DND-41 (cell line): Measurements from ENCODE around the gene CRNKL1.

Source experiments
- ATAC-seq: fragments of 200-7000 bp; cut with Tn5 transposase; 3 replicates; pipeline ENCODE4 v1.9.1; 2021; ENCODE audit warnings: low read depth; ENCODE audit not compliant: insufficient read depth
- DNase-seq: peaks from one replicate; pipeline ENCODE4 v3.0.0-alpha.2; 2020
- H2AFZ ChIP-seq: 2 replicates; pipeline ENCODE4 v1.6.0; 2012; ENCODE audit warnings: low read depth, low read length
- H3K27ac ChIP-seq: 2 replicates; pipeline ENCODE4 v1.5.1; 2012; ENCODE audit warnings: low read length, inconsistent platforms
- H3K27me3 ChIP-seq: fragments of 200-600 bp; sonication (generic); 2 replicates; pipeline ENCODE4 v1.6.0; 2012; ENCODE audit warnings: low read length, mild to moderate bottlenecking, inconsistent platforms; ENCODE audit not compliant: insufficient read depth, poor library complexity
- H3K36me3 ChIP-seq: 2 replicates; pipeline ENCODE4 v1.5.1; 2012; ENCODE audit warnings: low read length, inconsistent platforms; ENCODE audit not compliant: insufficient read depth
- H3K4me1 ChIP-seq: 2 replicates; pipeline ENCODE4 v1.5.1; 2012; ENCODE audit warnings: mild to moderate bottlenecking, low read length; ENCODE audit not compliant: insufficient read depth
- H3K4me2 ChIP-seq: 2 replicates; pipeline ENCODE4 v1.6.0; 2012; ENCODE audit warnings: mild to moderate bottlenecking, moderate library complexity, low read length, inconsistent platforms; ENCODE audit not compliant: insufficient read depth
- H3K4me3 ChIP-seq, 2 experiments: fragments of 200-600 bp in 1 of 2; shearing (Covaris generic) in 1 of 2; 2 replicates each; pipeline ENCODE4 v1.5.1; 2012 to 2016; ENCODE audit warnings: inconsistent platforms in 2 of 2, low read length in 2 of 2, mild to moderate bottlenecking in 2 of 2, low read depth in 1 of 2, moderate library complexity in 1 of 2
- H3K79me2 ChIP-seq: 2 replicates; pipeline ENCODE4 v1.6.0; 2012; ENCODE audit warnings: low read length, inconsistent platforms; ENCODE audit not compliant: insufficient read depth
- H3K9ac ChIP-seq: 2 replicates; pipeline ENCODE4 v1.6.0; 2012; ENCODE audit warnings: low read depth, mild to moderate bottlenecking, inconsistent platforms, low read length, moderate library complexity
- H3K9me3 ChIP-seq: 2 replicates; pipeline ENCODE4 v1.5.1; 2012; ENCODE audit warnings: low read length, moderate library complexity, mild to moderate bottlenecking, inconsistent platforms; ENCODE audit not compliant: insufficient read depth, severe bottlenecking
- H4K20me1 ChIP-seq: 2 replicates; pipeline ENCODE4 v1.6.0; 2012; ENCODE audit warnings: low read length; ENCODE audit not compliant: insufficient read depth
- EZH2 ChIP-seq: IDR thresholded peaks from 3 replicates; pipeline ENCODE4 v1.6.1; 2012; ENCODE audit warnings: borderline replicate concordance, low read depth, mild to moderate bottlenecking, moderate library complexity, low read length, inconsistent platforms; ENCODE audit not compliant: severe bottlenecking
- TF ChIP-seq, protein P1 (sequence below): IDR thresholded peaks from 2 replicates; pipeline ENCODE4 v1.5.1; 2012; ENCODE audit warnings: borderline replicate concordance, low read length, moderate library complexity, mild to moderate bottlenecking; ENCODE audit not compliant: poor library complexity, severe bottlenecking; ENCODE audit errors: extremely low read depth

The CRNKL1 gene

DNA sequence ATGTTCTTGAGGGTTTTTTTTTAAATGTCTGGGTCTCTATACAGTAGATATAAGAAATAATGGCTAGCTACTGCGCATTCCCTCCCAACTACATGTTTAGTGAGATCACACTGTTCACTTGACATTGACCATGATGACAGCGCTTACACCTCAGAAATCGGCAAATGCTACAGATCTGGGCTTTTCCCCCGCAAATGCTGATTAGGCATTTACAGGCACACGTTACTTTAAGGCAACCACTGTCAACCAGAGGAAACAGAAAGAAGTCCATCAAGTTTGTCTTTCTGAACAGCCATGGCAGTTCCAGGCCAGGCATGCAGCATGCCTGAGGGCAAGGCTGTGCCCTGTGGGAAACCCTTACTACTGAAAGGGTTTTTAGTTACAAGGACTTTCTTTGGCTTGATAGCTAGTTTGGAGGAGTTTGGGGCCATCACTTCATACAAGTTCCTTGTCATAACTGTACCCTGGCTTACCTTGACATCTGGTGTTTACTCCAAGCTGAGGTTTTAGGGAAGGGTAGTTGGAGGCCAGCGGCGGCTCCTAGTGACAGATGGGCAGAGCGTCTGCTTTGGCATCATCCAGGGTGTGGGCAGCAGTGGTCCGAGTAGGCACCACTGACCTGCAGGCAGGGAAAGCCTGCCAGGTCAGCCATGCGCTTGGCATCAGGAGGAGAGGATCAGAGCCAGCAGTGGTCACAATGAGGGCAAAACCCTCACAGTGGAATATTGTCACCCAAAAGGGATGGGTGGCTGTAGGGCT, 43.0 kb upstream of the CRNKL1 start:
- no peak overlapping the region for H3K4me2 ChIP-seq
- no peaks in the 10 kb centered on the region for H4K20me1 ChIP-seq
- no peak for TF ChIP-seq EZH2
- TF ChIP-seq, protein P1, sequence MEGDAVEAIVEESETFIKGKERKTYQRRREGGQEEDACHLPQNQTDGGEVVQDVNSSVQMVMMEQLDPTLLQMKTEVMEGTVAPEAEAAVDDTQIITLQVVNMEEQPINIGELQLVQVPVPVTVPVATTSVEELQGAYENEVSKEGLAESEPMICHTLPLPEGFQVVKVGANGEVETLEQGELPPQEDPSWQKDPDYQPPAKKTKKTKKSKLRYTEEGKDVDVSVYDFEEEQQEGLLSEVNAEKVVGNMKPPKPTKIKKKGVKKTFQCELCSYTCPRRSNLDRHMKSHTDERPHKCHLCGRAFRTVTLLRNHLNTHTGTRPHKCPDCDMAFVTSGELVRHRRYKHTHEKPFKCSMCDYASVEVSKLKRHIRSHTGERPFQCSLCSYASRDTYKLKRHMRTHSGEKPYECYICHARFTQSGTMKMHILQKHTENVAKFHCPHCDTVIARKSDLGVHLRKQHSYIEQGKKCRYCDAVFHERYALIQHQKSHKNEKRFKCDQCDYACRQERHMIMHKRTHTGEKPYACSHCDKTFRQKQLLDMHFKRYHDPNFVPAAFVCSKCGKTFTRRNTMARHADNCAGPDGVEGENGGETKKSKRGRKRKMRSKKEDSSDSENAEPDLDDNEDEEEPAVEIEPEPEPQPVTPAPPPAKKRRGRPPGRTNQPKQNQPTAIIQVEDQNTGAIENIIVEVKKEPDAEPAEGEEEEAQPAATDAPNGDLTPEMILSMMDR: no peak
- ATAC-seq (no peak), DNase-seq (no peak)
- H3K27ac ChIP-seq: no peak overlapping the region
- no peak overlapping the region for H3K4me3 ChIP-seq
- H3K9me3 ChIP-seq: no peaks in the 10 kb centered on the region
- no peak overlapping the region for H2AFZ ChIP-seq
- no peaks in the 10 kb centered on the region for H3K4me1 ChIP-seq
- H3K27me3 ChIP-seq: no peaks in the 10 kb centered on the region
- no peaks in the 10 kb centered on the region for H3K79me2 ChIP-seq
- H3K9ac ChIP-seq: no peak overlapping the region
- H3K36me3 ChIP-seq: no peaks in the 10 kb centered on the region

DNA sequence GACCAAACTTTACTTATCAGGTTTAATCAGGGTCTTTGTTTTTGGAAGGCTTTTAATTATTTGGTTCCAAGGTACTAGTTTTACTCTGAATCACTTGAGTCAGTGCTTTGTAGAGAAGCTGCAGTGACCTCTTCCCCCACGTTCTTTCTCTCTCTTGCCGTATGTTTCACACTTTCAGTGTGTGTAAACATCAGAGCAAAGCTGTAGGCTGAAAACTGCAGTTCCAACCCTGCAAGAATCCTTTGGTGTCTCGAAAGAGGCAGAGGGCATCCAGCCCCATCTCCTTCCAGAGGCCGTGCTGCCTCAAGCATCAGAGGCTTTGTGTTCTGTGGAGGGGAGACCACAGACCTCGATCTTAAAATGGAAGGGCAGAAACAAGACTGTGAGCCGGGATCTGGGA, 42.1 kb upstream of the CRNKL1 start:
- Histone ChIP-seq H3K9me3 (no peaks in the 10 kb centered on the region), H3K4me3 (no peak overlapping the region), H2AFZ (no peak overlapping the region), H3K9ac (no peak overlapping the region), H3K27me3 (no peaks in the 10 kb centered on the region), H3K27ac (no peak overlapping the region), H3K4me1 (no peaks in the 10 kb centered on the region), H4K20me1 (no peaks in the 10 kb centered on the region), H3K4me2 (no peak overlapping the region), H3K36me3 (no peaks in the 10 kb centered on the region), H3K79me2 (no peaks in the 10 kb centered on the region)
- ATAC-seq: no peak
- DNase-seq: no peak
- TF ChIP-seq, protein P1: no peak
- TF ChIP-seq EZH2: no peak

DNA sequence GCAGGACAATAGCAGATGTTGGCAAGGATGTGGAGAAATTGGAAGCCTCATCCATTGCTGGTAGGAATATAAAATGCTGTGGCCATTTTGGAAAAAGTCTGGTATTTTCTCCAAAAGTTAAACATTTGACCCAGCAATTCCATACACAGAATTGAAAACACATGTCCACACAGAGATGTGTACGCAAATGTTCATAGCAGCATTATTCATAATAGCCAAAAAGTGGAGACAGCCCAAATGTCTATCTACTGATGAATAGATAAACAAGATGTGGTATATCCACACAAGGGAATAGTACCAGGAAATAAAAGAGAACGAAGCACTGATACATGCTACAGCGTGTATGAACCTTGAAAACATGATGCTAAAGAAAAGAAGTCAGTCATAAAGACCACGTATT, 40.6 kb upstream of the CRNKL1 start:
- TF ChIP-seq, protein P1: no peak
- TF ChIP-seq EZH2: no peak
- Histone ChIP-seq H3K4me3 (no peak overlapping the region), H4K20me1 (no peaks in the 10 kb centered on the region), H3K4me1 (no peaks in the 10 kb centered on the region), H3K27me3 (no peaks in the 10 kb centered on the region), H3K9ac (no peak overlapping the region), H3K27ac (no peak overlapping the region), H3K79me2 (no peaks in the 10 kb centered on the region), H3K9me3 (no peaks in the 10 kb centered on the region), H3K36me3 (no peaks in the 10 kb centered on the region), H2AFZ (no peak overlapping the region), H3K4me2 (no peak overlapping the region)
- DNase-seq: no peak
- no peak for ATAC-seq

DNA sequence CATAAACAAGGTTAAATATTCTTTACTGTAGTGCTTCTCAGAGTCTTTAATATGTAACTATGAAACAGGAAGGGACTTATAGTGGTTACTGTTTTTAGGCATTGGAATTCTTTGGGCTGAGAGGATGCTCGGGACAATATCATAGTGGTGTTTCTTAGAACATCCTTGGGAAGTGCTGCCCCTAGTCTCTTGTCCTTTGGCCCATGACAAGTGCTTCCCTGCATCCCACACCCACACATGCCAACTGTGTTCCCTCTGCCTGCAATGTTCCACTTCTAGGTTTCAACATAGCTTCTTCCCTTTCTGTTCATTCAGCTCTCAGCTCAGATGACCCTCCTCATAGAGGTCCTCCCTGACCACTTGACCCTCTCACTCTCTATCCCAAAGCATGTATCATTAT, 37.7 kb upstream of the CRNKL1 start:
- Histone ChIP-seq H3K79me2 (no peaks in the 10 kb centered on the region), H3K27ac (no peak overlapping the region), H3K4me1 (no peaks in the 10 kb centered on the region), H2AFZ (no peak overlapping the region), H3K9ac (no peak overlapping the region), H3K36me3 (no peaks in the 10 kb centered on the region), H3K9me3 (no peaks in the 10 kb centered on the region), H3K4me2 (no peak overlapping the region), H4K20me1 (no peaks in the 10 kb centered on the region), H3K4me3 (no peak overlapping the region), H3K27me3 (no peaks in the 10 kb centered on the region)
- TF ChIP-seq EZH2: no peak
- TF ChIP-seq, protein P1: no peak
- ATAC-seq (no peak), DNase-seq (no peak)
